ENCODE measurements around the gene TARBP1. TPM values are rescaled to one million over a fixed set of nuclear protein-coding genes. Genes with fewer than 3 reads are reported as not detected.
A peak's percentile ranks its signal among the peaks of the same experiment; 100 is the strongest.
"Not testable (repeated sequence)": the region's sequence is repeated elsewhere in the genome, so short reads cannot be mapped to it uniquely, and the experiment has no call there.

The TARBP1 gene
- total RNA-seq, 3 donors from 2014 or later (not counting 1 experiment from before 2014, with no cell fraction given): 29.0 to 37.5 (median 32.2) TPM

- Mint-ChIP-seq H3K9me3 (no peaks in the 10 kb centered on the region), H3K36me3 (peaks cover 6% of the 10 kb centered on the region), H3K27me3 (ENCODE audit: low read depth in 2 of 2) (no peaks in the 10 kb centered on the region), H3K27ac (peak overlapping the region; percentile 15 to 61), H3K4me3 (peak overlapping the region; percentile 10), H3K4me1 (peaks cover 33 to 36% of the 10 kb centered on the region in 2 donors)
- intact Hi-C loops (cut with micrococcal nuclease): no loop called here
- ATAC-seq: no peak
- no peak overlapping the region for H3K27ac ChIP-seq (ENCODE audit: low read length)
- WGBS (ENCODE audit: insufficient coverage): 85% methylated on average over 3 of the region's 3 CpGs
- H3K4me1 ChIP-seq (ENCODE audit: control insufficient read depth, insufficient read depth, low read length): peaks cover 7% of the 10 kb centered on the region
- no peak for DNase-seq
- H3K4me3 ChIP-seq (ENCODE audit: low read length): no peak overlapping the region
- H3K9me3 ChIP-seq (ENCODE audit: control insufficient read depth, insufficient read depth, low read length): no peaks in the 10 kb centered on the region
- TF ChIP-seq, protein P1, sequence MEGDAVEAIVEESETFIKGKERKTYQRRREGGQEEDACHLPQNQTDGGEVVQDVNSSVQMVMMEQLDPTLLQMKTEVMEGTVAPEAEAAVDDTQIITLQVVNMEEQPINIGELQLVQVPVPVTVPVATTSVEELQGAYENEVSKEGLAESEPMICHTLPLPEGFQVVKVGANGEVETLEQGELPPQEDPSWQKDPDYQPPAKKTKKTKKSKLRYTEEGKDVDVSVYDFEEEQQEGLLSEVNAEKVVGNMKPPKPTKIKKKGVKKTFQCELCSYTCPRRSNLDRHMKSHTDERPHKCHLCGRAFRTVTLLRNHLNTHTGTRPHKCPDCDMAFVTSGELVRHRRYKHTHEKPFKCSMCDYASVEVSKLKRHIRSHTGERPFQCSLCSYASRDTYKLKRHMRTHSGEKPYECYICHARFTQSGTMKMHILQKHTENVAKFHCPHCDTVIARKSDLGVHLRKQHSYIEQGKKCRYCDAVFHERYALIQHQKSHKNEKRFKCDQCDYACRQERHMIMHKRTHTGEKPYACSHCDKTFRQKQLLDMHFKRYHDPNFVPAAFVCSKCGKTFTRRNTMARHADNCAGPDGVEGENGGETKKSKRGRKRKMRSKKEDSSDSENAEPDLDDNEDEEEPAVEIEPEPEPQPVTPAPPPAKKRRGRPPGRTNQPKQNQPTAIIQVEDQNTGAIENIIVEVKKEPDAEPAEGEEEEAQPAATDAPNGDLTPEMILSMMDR (IDR thresholded peaks at IDR 0.05): no peak
- H3K27me3 ChIP-seq (ENCODE audit: control insufficient read depth, insufficient read depth, low read length): no peaks in the 10 kb centered on the region
- peaks cover 3% of the 10 kb centered on the region for H3K36me3 ChIP-seq (ENCODE audit: control insufficient read depth, insufficient read depth, low read length)
These were observed 76.0 kb downstream of the TARBP1 start for GRCh38 chr1:234402939-234403338.

DNA sequence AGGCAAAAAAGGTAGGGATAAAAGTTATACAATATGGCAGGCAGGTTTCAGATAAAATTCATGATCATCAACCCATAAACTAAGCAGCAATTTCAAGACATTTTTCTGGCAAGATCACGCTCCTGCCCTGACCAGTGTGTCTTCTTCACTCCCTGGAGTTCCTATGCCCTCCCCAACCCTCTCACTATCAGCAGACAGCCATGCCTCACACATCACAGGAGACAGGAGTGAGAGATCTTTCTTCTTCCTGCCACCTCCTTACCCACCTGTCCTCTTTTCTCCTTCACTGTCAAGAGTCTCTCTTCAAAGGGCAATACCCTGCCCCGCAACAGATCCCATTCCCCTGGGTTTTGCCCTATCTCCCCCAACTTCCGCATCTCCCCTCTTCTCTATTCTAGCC lies 77.3 kb downstream of the TARBP1 start:
- Mint-ChIP-seq H3K9me3 (no peaks in the 10 kb centered on the region), H3K27ac (peak overlapping the region; percentile 87 to 91), H3K4me3 (peak overlapping the region; percentile 56), H3K27me3 (ENCODE audit: low read depth in 2 of 2) (no peaks in the 10 kb centered on the region), H3K4me1 (peaks cover 33 to 39% of the 10 kb centered on the region in 2 donors), H3K36me3 (peaks cover 6% of the 10 kb centered on the region)
- TF ChIP-seq, protein P1 (IDR thresholded peaks at IDR 0.05): no peak
- WGBS (ENCODE audit: insufficient coverage): 92% methylated on average over 3 of the region's 3 CpGs
- peaks cover 7% of the 10 kb centered on the region for H3K4me1 ChIP-seq (ENCODE audit: control insufficient read depth, insufficient read depth, low read length)
- DNase-seq: peak in 1 of 2 donors; percentile 33
- intact Hi-C loops (cut with micrococcal nuclease): no loop called here
- H3K36me3 ChIP-seq (ENCODE audit: control insufficient read depth, insufficient read depth, low read length): peaks cover 3% of the 10 kb centered on the region
- no peak for ATAC-seq
- H3K4me3 ChIP-seq (ENCODE audit: low read length): no peak overlapping the region
- H3K9me3 ChIP-seq (ENCODE audit: control insufficient read depth, insufficient read depth, low read length): no peaks in the 10 kb centered on the region
- H3K27me3 ChIP-seq (ENCODE audit: control insufficient read depth, insufficient read depth, low read length): no peaks in the 10 kb centered on the region
- H3K27ac ChIP-seq (ENCODE audit: low read length): peak overlapping the region; percentile 26

DNA sequence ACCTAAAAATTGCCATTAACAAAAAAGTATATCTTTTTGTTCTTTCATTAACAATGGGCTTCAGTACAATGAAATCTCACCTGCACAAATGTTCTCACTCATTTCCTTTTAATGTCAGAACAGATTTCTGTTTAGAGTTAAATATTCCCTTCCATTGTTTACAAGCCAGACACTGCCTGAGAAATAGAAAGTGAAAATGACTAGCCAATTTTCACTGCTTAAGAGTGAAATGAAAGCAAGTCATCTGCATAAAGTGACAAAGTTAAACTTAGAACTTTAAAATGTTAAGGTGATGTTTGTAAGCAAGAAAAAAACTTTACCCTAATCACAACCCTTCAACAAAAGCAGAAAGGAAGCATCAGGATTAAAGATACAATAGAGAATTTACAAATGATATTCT lies 78.2 kb downstream of the TARBP1 start:
- H3K4me1 ChIP-seq (ENCODE audit: control insufficient read depth, insufficient read depth, low read length): peaks cover 7% of the 10 kb centered on the region
- peak overlapping the region; percentile 86 for H3K4me3 Mint-ChIP-seq
- H3K27ac Mint-ChIP-seq: peak overlapping the region; percentile 87 to 91
- H3K27ac ChIP-seq (ENCODE audit: low read length): peak overlapping the region; percentile 78
- no peaks in the 10 kb centered on the region for H3K9me3 Mint-ChIP-seq
- peaks cover 33 to 44% of the 10 kb centered on the region in 2 donors for H3K4me1 Mint-ChIP-seq
- ATAC-seq: peak; percentile 72 to 79 (median 78)
- no peaks in the 10 kb centered on the region for H3K27me3 Mint-ChIP-seq (ENCODE audit: low read depth in 2 of 2)
- peak overlapping the region; percentile 17 for H3K4me3 ChIP-seq (ENCODE audit: low read length)
- TF ChIP-seq, protein P1 (IDR thresholded peaks at IDR 0.05): no peak
- H3K9me3 ChIP-seq (ENCODE audit: control insufficient read depth, insufficient read depth, low read length): no peaks in the 10 kb centered on the region
- H3K36me3 ChIP-seq (ENCODE audit: control insufficient read depth, insufficient read depth, low read length): peaks cover 3% of the 10 kb centered on the region
- peaks cover 6% of the 10 kb centered on the region for H3K36me3 Mint-ChIP-seq
- intact Hi-C loops (cut with micrococcal nuclease): loop anchor here (1.0 kb wide), 1 partner anchor 27 kb away; the partner anchor contains the start of gene COA6
- peak in 1 of 2 donors; percentile 57 for DNase-seq
- no peaks in the 10 kb centered on the region for H3K27me3 ChIP-seq (ENCODE audit: control insufficient read depth, insufficient read depth, low read length)

GRCh38 chr1:234399515-234399914 lies 79.5 kb downstream of the TARBP1 start:
- H3K9me3 Mint-ChIP-seq; ATAC-seq; H3K27me3 ChIP-seq (ENCODE audit: control insufficient read depth, insufficient read depth, low read length); H3K27ac ChIP-seq (ENCODE audit: low read length); H3K27me3 Mint-ChIP-seq (ENCODE audit: low read depth in 2 of 2); H3K4me3 ChIP-seq (ENCODE audit: low read length); DNase-seq; intact Hi-C loops (cut with micrococcal nuclease); H3K9me3 ChIP-seq (ENCODE audit: control insufficient read depth, insufficient read depth, low read length); H3K36me3 Mint-ChIP-seq; H3K36me3 ChIP-seq (ENCODE audit: control insufficient read depth, insufficient read depth, low read length); H3K4me1 ChIP-seq (ENCODE audit: control insufficient read depth, insufficient read depth, low read length): not testable (repeated sequence)
- Mint-ChIP-seq H3K27ac (peak overlapping the region; percentile 87 to 91), H3K4me1 (peaks cover 33 to 44% of the 10 kb centered on the region in 2 donors), H3K4me3 (peak overlapping the region; percentile 80)
- no CpG with 5 or more reads among the region's 6 CpGs for WGBS (ENCODE audit: insufficient coverage)
